ENCODE data around the gene CCDC144A.
"Not testable (repeated sequence)": the region's sequence is repeated elsewhere in the genome, so short reads cannot be mapped to it uniquely, and the experiment has no call there.

DNA sequence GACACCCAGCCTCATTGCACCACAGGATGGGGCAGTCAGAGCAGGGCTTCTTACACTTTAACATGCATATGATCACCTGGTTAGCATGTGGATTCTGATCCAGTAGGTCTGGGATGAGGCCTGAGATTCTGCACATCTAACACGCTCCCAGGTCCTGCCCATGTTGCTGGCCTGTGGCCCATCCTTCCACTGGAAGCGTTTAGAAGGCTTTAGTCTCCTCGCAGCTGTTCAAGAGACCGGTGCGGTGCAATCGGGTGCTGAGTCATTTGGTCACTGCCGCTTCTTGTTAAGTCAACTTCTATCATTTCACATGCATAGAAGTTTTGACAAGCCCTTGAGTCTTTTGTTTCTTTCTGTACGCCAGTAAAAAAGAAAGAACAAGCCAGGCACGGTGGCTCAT is 117.6 kb downstream of the CCDC144A start:
- TF ChIP-seq, protein P1, sequence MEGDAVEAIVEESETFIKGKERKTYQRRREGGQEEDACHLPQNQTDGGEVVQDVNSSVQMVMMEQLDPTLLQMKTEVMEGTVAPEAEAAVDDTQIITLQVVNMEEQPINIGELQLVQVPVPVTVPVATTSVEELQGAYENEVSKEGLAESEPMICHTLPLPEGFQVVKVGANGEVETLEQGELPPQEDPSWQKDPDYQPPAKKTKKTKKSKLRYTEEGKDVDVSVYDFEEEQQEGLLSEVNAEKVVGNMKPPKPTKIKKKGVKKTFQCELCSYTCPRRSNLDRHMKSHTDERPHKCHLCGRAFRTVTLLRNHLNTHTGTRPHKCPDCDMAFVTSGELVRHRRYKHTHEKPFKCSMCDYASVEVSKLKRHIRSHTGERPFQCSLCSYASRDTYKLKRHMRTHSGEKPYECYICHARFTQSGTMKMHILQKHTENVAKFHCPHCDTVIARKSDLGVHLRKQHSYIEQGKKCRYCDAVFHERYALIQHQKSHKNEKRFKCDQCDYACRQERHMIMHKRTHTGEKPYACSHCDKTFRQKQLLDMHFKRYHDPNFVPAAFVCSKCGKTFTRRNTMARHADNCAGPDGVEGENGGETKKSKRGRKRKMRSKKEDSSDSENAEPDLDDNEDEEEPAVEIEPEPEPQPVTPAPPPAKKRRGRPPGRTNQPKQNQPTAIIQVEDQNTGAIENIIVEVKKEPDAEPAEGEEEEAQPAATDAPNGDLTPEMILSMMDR (conservative IDR thresholded peaks at IDR 0.05; ENCODE audit: low read depth, low read length): not testable (repeated sequence)
- TF ChIP-seq EZH2 (IDR thresholded peaks at IDR 0.05; ENCODE audit: borderline replicate concordance, low read depth, low read length, poor library complexity, severe bottlenecking): not testable (repeated sequence)
